ENCODE measurements around the gene GREB1. TPM values are rescaled to one million over a fixed set of nuclear protein-coding genes. Genes with fewer than 3 reads are reported as not detected.

Gene GREB1
- total RNA-seq, 1 donor from 2014 or later: 50.5 TPM

GRCh38 chr2:11564816-11565567, 31.1 kb downstream of the GREB1 start:
- H3K9me3 Mint-ChIP-seq: no peaks in the 10 kb centered on the region
- no peak for TF ChIP-seq CTCF (conservative IDR thresholded peaks at IDR 0.05)
- no peak overlapping the region for H3K27ac Mint-ChIP-seq
- H3K36me3 Mint-ChIP-seq: no peaks in the 10 kb centered on the region
- DNase-seq (ENCODE audit: extremely low spot score, unreplicated experiment): no peak
- no peaks in the 10 kb centered on the region for H3K27me3 Mint-ChIP-seq
- no peaks in the 10 kb centered on the region for H3K4me1 Mint-ChIP-seq (ENCODE audit: unreplicated experiment)
- no peak overlapping the region for H3K4me3 Mint-ChIP-seq

- Mint-ChIP-seq H3K4me3 (no peak overlapping the region), H3K9me3 (no peaks in the 10 kb centered on the region), H3K36me3 (no peaks in the 10 kb centered on the region), H3K4me1 (ENCODE audit: unreplicated experiment) (no peaks in the 10 kb centered on the region), H3K27ac (no peak overlapping the region), H3K27me3 (no peaks in the 10 kb centered on the region)
- no peak for DNase-seq (ENCODE audit: extremely low spot score, unreplicated experiment)
- no peak for TF ChIP-seq CTCF (conservative IDR thresholded peaks at IDR 0.05)
Measured at GRCh38 chr2:11566383-11566782, 32.5 kb downstream of the GREB1 start.

- Mint-ChIP-seq H3K36me3 (no peaks in the 10 kb centered on the region), H3K4me3 (no peak overlapping the region), H3K4me1 (ENCODE audit: unreplicated experiment) (no peaks in the 10 kb centered on the region), H3K27ac (no peak overlapping the region), H3K27me3 (no peaks in the 10 kb centered on the region), H3K9me3 (no peaks in the 10 kb centered on the region)
- no peak for DNase-seq (ENCODE audit: extremely low spot score, unreplicated experiment)
- no peak for TF ChIP-seq CTCF (conservative IDR thresholded peaks at IDR 0.05)
Measured at GRCh38 chr2:11567631-11568031, 33.8 kb downstream of the GREB1 start.

GRCh38 chr2:11568436-11568835, 34.6 kb downstream of the GREB1 start:
- no peak for DNase-seq (ENCODE audit: extremely low spot score, unreplicated experiment)
- no peak overlapping the region for H3K27ac Mint-ChIP-seq
- TF ChIP-seq CTCF (conservative IDR thresholded peaks at IDR 0.05): no peak
- H3K36me3 Mint-ChIP-seq: no peaks in the 10 kb centered on the region
- no peaks in the 10 kb centered on the region for H3K27me3 Mint-ChIP-seq
- H3K4me1 Mint-ChIP-seq (ENCODE audit: unreplicated experiment): no peaks in the 10 kb centered on the region
- H3K9me3 Mint-ChIP-seq: no peaks in the 10 kb centered on the region
- H3K4me3 Mint-ChIP-seq: no peak overlapping the region

GRCh38 chr2:11569636-11570035, 35.8 kb downstream of the GREB1 start:
- Mint-ChIP-seq H3K36me3 (no peaks in the 10 kb centered on the region), H3K27me3 (no peaks in the 10 kb centered on the region)
- no peak for DNase-seq (ENCODE audit: extremely low spot score, unreplicated experiment)

More at GRCh38 chr2:11569636-11570035, 35.8 kb downstream of the GREB1 start:
- TF ChIP-seq CTCF (conservative IDR thresholded peaks at IDR 0.05): no peak
- Mint-ChIP-seq H3K4me1 (ENCODE audit: unreplicated experiment) (peaks cover 6% of the 10 kb centered on the region), H3K4me3 (no peak overlapping the region), H3K9me3 (no peaks in the 10 kb centered on the region), H3K27ac (no peak overlapping the region)
